GM18505 (cell line): Measurements from ENCODE around the gene PRRT1B.

Experiments used
- ATAC-seq: cut with Tn5 transposase; IDR thresholded peaks from one replicate; pipeline ENCODE4 v1.9.1; 2021; ENCODE audit not compliant: unreplicated experiment
- POLR2A ChIP-seq: IDR thresholded peaks from 4 replicates; pipeline ENCODE4 v1.6.1; 2011; ENCODE audit warnings: borderline replicate concordance; ENCODE audit not compliant: insufficient read depth, insufficient read length; ENCODE audit errors: extremely low read depth

The PRRT1B gene

DNA sequence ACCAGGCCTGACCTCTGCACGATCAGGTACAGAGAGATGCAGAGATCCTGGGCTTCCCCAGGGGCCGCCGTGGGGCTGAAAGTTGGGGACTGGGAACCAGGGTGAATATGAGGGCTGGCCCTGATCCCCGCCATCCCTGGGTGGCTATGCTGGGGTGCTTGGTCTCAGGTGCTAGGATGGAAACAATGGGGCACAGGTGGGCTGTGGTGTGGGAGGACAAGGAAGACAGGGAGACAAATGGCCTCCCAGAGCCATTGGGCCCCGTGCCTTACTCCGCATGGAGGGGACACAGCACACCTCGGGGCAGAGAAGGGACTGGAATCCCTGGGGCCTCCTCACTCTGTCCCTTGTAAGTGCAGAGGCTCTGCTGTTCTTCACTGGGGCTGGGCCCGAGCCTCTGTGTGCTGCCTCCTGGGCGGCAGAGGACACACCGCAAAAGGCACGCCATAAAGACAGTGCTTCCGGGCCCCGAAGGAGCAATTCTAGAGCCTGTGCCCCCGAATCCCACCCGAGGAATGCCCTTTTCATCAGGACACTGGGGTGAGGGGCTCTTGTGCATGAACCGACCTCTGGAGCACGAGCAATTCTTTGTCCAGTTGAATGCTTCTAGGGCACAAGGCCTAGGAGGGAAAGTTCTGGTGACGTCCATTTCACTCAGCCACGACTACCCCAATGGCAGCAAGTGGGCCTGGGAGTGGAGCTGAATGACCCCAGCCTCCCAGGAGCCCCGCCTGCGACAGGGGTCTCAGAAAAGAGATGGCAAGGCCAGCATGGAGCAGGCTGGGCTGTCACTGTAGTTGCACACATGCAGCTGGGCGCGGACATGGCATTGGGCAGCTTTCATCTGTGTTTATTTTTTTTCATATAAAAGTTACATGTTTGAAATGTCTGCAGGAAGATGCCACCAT is 30.9 kb downstream of the PRRT1B start:
- no peak for ATAC-seq
- peak; percentile 16 for TF ChIP-seq POLR2A

DNA sequence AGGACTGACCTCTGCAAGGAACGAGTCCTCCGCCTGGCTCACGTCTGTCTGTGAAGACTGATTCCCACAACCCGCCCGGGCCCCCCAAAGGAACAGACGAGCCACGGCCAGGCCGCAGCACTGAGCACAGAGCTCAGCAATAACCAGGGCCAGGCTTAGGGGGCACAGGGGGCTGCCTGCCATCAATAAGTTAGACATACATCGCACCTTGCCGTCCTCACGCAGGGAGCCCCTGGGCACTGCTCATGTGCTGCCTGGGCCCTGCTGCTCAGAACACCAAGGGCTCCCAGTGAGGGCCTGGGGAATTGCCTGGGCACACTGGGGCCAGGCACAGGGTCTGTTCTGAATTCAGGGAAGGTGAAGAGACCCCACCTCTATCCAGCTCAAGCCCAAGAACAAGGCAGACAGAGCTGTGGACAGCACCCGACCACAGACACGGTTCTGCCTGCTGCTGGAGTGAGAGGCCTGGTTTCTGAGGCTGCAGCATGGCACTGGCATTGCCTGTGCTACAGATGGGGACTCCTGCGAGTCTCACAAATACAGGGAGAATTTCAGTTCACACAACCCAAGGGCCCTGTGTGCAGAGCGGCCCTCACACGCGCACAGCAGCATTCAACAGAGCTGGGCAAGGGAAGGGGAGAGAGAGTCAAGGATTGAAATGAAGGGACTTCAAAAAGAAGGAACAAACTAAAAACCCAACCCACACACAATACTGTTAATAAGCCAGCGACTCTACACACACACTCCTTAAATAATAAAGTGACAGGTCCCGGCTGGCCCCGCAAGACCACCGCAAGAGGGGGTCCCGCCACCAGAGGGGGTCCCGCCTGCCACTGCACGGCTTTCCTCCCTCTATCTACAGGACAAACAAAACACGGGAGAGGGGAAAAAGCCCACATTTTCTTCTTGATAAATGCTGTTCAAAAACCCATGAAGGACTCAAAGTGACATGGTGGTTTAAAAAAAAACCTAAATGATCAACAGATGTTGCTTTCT is 32.0 kb downstream of the PRRT1B start:
- ATAC-seq = no peak
- TF ChIP-seq POLR2A = no peak

DNA sequence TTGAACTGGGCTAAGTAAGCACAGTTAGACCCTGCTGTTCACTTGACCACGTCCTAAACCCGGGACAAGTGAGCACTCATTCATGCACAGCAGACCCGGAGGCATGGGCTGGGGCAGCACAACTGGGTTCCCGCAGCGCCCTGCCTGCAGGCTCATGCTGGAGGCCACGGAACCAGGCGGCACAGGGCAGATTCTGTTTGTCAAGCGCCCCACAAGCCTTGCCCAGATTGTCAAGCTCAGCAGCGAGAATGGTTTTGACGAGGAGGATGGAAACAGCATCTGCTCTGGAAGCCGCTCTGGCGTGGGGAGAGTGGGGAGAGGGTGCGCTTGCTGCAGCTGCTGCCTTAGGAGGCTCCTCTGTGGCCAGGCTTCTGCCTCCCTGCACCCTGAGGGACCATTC is 32.7 kb downstream of the PRRT1B start:
- TF ChIP-seq POLR2A = peak; percentile 14
- ATAC-seq = no peak

DNA sequence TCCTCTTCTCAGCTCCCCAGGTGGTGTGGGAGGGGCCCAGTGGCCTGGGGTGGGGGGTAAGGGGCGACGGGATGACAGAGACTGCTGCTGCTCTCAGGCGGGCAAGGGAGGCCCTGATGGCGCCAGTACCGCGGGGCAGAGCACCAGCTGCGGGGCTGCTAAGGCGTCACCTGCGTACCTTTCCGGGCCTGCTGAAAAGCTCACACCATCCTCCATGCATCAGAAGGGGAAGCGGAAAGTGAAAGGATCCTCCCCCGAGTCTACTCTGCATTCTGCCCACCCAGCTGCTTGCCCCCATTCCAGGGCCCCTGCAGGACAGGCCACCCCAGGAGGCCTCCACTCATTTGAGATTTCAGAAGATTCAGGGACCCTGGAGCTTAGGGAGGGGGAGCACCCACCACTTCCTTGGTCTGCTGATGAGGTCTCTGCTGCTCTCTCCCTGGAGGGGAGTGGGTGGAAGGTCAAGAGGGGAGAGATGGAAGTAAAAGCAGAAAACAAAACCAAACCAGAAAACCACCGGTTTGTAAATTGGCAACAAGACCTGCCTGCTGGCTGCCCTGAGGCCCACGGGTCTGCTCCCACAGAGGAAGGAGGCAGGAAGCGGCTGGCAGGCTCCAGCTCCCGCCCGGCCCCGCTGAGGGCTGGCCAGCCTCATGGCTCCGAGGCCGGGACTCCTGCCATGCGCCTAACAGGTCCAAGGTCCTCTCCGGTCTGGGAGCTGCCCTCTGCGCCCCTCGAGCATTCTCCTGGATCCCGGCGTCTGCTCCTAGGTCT is 33.6 kb downstream of the PRRT1B start:
- no peak for TF ChIP-seq POLR2A
- ATAC-seq = peak; percentile 59

DNA sequence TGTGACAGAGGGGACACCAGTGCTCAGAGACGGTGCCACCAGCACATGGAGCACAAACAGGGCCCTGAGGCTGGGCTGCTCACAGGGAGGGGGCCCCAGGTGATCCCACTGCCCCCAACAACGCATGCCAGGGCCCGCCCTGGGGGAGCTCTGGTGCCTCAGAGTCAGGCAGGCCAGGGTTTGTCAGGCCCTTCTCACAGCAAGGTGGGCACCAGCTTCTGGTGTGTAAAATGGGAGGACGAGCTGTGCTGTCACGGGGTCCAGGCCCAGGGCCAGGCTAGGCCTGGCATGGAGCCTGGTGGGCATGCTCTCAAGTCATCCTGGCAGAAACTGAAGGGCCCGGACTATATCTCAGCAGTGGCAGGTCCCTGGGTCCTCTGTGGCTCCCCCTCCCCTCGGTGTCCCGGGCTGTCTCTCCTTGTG is 34.5 kb downstream of the PRRT1B start:
- no peak for TF ChIP-seq POLR2A
- ATAC-seq = no peak

DNA sequence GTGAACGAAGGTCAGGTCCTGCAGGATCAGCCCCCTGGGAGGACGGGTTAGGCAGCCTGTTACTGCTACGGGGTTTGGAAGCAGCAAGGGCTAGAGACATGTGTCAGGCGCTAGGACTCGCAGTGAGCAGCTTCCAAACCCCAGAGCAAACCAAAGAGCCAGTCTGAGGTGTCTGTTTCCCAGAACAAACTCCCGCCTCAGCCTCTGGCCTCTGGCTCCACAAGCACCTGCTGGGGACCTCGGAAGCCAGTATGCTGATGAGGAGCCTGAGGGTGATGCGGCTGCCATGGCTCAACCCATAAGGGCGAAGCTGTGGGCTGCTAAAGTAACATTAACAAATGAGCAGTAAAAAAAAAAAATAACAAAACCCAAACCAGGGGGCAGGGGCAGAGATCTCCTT is 35.0 kb downstream of the PRRT1B start:
- TF ChIP-seq POLR2A = no peak
- no peak for ATAC-seq

DNA sequence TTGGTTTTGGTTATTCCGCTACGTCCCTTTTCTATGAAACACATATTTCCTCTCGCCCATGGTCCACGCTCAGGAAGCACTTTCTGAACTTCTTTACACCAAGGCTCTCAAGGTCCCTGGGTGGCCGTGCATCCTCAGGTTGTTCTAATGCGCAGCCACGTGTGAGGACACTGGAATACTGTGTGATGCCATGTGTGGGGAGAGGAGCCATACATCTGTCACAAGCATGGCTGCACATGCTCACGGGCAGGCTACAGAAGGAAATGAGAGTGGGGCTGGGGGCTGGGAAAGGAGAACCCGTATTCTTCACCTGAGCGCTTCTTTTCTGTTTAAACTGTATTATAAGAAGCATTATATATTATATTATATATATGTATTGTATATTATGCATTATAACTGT is 36.7 kb downstream of the PRRT1B start:
- TF ChIP-seq POLR2A = no peak
- no peak for ATAC-seq

DNA sequence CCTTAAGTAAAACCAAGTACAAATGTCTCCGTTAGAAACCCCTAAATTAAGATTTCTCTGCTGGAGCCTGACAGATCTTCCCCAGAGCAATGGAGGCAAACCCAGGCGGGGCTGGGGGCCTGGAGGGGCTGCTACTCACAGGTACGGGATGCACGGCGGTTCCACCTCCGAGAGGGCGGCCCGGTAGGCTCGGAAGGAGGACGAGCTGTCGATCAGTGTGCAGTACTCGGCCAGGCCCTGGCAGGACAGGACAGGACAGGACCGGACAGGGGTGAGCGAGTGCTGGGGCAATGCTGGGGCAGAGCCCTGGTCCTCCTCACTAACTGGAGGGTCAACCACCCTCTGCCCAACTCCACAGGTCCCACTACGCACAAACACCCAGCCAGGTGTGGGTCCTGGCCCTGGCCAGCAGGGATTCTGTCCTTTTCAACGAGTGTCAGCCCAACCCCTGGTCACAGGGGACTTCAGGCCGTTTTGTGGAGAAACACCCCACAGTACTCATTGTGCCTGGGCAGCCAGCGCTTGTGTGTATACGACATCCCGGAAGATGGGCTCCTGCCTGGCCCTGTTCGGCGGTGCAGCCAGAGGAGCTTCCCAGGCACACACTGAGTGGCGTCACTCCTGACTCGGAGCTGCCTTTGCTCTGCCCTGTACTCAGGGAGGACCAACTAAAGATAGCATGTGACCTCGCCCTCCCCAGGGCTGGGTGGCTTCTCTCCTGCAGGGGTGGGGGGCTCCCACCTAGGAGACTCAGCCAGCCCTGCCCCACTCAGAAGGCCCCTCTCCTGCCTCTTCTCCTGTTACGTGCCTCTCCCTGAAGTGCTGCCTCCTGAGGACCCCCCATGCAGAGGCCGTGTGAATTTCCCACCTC is 37.4 kb downstream of the PRRT1B start:
- peak; percentile 2 for TF ChIP-seq POLR2A
- no peak for ATAC-seq

DNA sequence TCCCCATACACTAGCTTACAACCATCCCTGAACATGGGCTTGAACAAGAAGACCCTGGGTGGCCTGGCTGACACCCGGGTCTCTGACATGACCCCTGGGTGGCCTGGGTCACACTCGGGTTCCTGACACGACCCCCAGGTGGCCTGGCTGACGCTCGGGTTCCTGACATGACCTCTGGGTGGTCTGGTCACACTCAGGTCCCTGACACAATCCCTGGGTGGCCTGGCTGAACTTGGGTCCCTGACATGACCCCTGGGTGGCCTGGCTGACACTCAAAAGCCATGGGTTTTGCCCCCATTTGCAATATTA is 38.0 kb downstream of the PRRT1B start:
- no peak for ATAC-seq
- TF ChIP-seq POLR2A = no peak

DNA sequence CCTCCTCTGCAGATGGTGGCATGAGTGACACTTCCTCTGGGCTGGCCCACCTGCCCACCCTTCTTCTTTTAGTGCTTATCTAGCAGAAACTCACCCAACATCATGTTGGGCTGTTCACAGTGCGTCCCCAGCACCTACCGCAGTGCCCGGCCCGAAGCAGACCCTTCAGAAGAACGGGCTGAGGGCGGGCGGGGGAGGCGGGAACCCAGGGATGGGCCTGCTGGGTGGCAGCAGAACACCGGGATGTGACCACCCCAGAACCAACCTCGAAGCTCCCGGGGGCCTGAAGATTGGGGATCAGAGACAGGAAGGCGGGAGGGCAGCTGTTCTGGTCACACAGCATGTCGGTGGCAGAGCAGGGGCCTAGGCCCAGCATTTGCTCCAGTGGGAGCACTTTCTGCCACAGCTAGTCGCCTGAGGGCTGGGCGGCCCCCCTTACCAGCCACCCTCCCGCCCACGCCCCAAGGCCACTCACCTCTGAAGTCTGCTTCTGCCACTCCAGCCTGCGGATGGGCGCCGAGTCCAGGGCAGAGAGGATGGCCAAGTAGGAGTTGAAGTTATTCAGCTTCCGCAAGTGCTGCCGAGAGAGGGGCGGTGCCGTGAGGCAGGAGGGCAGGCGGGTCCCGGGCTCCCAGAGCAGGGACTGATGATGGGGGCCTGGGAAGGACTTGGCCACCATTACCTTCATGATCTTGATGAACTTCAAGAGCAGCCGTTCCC is 38.7 kb downstream of the PRRT1B start:
- no peak for ATAC-seq

DNA sequence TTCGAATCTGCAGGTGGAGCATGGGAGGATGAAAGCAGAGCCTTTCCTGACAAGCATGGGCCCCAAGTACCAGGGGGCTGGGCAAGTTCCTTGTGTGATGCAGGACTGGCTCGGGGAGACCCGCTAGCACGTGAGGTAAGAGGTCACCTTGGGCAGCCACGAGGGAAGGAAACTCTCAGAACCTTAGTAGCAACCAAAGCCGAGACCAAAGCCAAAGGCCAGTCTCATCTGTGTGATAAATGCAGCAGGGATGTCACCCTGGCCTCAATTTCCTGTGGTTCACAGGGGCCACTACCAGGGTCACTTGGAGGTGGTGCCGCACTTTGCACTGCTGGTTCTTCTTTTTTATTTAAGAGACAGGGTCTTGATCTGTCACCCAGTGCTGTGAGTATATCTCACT is 39.5 kb downstream of the PRRT1B start:
- no peak for ATAC-seq
- no peak for TF ChIP-seq POLR2A

More for the DNA sequence above, 38.7 kb downstream of the PRRT1B start:
- no peak for TF ChIP-seq POLR2A
